HG03139 (cell line): ENCODE data around the gene ZNF469.
"Not testable (repeated sequence)": the region's sequence is repeated elsewhere in the genome, so short reads cannot be mapped to it uniquely, and the experiment has no call there.

Source experiments
- ATAC-seq: cut with Tn5 transposase; IDR thresholded peaks from one replicate; pipeline ENCODE4 v1.9.1; 2021; ENCODE audit not compliant: unreplicated experiment

The ZNF469 gene

GRCh38 chr16:88407807-88408206, 25.0 kb downstream of the ZNF469 start:
- ATAC-seq: no peak

GRCh38 chr16:88408561-88409142, 25.9 kb downstream of the ZNF469 start:
- ATAC-seq: no peak

DNA sequence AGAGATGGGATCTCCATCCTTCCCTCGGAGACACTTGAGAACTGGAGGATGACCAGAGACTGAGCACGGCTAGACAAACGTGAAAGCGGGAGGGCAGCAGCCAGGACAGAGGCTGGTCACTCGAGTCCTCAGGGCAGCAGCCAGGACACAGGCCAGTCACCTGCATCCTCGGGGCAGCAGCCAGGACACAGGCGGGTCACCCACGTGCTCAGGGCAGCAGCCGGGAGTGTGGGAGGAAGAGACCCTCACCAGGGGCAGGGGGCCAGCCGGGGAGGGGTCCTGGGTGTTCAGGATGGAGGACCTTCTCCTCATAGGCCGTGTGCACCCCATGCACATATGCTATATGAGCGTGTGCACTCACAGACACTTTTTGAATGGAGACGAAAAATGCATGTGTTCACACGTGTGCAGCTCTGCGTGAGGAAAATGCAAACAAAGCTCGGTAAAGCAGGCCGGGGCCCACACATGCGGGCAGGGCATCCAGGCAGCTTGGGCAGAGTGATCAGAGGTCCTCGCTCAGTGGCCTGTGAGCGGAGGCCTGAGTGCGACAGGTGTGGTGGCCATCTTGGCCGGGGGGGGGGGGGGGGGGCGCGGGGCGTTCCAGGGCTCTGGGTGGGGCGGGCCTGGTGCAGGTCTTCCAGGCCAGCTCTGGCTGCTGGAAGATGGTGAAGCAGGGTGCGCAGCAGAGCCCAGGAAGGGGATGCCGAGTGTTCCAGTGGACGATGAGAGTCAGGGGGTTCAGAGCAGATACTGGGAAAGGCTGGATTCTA, 26.7 kb downstream of the ZNF469 start:
- ATAC-seq: no peak

GRCh38 chr16:88410297-88410968, 27.7 kb downstream of the ZNF469 start:
- not testable (repeated sequence) for ATAC-seq

DNA sequence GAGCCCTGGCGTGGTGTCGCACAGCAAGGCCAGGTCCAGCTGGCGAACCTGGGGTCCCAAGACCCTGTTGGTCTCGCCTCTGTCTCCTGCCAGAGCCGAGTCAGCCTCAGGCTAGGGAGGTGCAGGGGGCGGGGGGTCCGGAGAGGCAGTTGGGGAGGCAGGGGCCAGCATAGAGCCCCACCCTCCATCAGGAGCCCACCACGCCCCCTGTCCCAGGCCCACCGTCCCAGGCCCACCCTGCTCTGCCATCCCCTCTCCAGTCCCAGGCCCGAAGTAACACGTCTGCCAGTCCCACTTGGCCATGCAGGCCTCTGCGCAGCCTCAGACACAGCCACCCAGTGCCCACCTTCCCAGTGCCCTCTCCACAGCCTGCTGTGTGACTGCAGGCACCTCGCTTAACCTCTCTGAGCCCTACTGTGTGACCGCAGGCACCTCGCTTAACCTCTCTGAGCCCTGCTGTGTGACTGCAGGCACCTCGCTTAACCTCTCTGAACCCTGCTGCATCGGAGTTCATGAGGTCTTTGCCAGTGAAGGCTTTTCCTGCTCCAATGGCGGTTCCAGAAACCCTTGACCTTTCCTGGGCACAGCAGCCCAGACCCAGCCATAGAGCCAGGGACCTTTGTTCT, 29.3 kb downstream of the ZNF469 start:
- no peak for ATAC-seq

DNA sequence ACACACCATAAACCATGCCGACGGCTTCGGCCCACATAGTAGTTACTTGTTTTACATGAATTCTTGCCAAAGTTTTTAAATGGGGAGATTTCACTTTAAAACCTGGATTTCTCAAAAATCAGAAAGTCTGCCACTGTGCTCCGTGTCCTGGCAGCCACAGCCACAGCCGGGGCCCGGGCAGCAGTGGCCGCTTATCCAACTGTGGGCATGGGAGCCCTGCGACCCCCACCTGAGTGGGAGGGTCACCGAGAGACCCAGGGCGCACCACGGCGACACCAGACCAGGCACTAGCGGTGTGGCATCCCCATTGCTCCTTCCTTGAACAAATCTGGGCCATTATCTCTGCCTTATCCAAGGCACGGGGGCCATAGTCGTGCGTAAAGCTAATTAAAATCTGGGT, 30.0 kb downstream of the ZNF469 start:
- ATAC-seq: no peak

DNA sequence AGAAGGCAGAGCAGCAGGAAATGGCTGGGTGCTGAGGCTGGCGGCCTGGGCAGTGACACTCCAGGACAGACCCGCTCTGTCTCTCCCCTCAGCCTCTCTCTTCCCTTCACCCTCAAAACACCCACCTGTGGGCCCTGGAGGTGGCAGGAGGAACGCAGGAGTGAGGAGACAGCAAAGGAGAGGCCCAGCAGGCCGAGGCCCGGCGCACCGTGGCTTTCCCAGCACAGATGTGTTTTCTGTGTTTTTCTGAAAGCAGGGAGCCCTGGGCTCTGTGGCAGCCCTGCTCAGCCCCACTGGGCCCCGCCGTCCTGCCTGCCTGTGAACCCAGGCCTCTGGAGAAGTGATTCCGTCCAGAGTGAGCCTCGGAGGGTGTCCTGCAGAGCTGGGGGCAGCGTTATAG, 30.5 kb downstream of the ZNF469 start:
- ATAC-seq: no peak

- ATAC-seq: no peak
Observed at GRCh38 chr16:88413631-88414030, 30.9 kb downstream of the ZNF469 start.

- no peak for ATAC-seq
Observed at GRCh38 chr16:88414521-88415380, 32.0 kb downstream of the ZNF469 start.

- no peak for ATAC-seq
Observed at GRCh38 chr16:88415381-88415705, 32.6 kb downstream of the ZNF469 start.

DNA sequence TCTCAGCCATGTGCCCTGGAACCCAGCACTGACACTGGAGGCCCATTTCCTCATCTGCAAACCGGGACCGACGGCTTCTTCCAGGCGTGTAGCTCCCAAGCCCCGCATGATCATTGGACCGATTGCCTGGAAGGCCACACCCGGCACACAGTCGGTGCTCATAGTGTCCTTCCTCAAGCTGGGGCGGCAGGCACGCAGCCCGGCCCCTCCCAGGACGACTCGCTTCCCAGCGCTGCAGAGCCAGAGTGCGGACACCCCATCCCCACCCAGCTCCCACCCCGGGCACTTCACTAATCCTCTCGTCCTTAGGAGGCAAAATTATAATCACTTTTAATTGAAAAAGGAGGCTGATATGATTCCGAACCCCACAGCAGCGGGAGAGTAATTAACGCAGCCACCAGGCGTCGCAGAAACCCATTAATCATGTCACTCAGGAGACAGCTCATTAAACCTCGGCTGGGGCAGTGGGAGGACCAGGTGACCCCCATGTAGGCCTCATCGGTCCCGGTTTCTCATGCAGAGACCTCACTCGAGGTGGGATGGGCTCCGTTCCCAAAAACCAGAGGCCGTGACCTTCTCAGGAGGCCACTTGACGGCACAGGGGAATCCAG, 33.1 kb downstream of the ZNF469 start:
- ATAC-seq: no peak

DNA sequence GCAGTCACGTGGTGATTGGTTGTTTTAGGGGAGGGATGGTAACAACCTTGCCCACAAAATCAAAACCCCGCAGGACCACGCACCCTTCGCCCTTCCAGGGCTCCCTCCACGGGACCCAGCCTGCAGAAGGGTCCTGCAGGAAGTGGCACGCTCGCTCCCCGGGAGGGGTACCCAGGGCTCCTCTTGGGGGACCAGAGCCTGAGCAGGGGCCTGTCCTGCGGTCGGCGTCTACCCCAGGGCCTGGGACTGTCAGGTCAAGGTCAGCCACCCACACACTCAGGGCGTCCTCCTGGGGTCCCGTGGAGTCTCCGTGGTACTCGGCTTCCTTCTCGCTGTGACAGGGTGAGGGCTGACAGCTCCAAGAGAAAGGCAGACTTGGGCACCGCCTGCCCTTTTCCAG, 33.9 kb downstream of the ZNF469 start:
- no peak for ATAC-seq

DNA sequence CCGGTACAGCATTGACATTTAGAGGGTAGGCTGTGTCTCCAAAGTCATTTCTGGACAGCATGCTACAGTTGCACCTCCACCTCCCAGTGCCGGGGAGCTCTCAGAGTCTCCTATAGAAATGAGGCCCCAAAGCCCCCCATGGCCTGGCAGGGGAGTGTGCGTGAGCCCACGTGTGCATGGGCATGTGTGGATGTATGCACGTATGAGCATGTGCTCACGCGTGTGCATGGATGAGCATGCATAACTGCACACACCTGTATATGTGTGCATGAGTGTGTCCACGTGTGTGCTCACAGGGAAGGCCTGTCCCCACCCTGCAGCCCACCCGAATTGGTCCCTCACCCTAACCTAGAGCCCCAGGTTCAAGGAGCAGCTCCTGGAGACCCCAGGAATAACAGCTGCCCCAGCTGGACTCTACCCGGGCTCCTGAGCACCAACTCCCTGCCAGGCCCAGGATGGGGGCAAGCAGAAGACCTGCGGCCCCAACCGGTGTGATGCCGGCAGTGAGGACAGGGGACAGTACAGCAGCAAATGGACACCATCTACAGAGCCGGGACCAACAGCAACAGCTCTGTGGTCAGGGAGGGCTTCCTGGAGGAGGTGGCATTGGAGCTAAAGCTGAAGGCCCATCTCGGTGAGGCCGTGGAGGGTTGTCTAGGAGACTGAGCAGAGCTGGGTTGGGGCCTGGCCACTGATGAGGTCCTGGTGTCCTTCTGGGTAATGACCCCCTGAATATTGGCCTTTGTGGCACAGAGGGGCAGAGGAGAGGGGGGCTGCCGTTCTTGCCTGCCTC, 35.1 kb downstream of the ZNF469 start:
- no peak for ATAC-seq

DNA sequence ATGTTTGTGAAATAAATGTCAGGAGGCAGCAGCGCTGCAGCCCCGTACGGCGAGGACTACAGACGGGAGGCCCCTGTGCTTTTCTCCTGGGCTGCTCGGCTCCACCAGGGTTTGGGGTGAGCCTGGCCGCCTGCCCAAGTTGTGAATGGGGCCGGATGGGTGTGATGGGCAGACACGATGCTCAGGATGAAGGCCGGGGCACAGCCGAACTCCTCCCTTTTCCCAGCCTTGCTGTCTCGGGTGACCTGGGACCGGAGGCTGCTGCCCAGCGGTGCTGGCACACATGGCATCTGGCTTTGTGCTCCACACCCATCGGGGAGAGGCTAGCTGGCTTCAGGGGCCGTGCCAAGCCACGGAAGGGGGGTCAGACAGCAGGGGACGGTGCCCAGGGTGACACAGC, 36.1 kb downstream of the ZNF469 start:
- no peak for ATAC-seq

DNA sequence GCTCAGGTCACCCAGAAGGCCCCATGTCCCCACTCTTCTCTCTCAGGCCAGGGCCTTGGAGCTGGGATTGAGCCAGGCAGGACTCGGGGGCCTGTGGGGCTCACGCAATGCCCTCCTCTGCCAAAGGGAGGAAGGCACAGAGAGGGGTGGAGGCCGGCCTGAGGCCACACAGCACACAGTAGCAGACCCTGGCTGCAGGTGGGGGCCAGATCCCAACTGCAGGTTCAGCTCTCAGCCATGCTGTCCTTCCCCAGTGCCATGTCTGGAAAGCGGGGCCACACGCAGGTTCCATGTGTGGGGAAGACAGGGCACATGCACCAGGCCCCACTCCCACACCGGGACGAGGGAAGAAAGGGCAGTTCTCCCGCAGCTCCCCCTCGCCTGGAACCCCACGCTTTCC, 37.0 kb downstream of the ZNF469 start:
- no peak for ATAC-seq

- no peak for ATAC-seq
Observed at GRCh38 chr16:88420496-88420895, 37.7 kb downstream of the ZNF469 start.

- ATAC-seq: no peak
Observed at GRCh38 chr16:88421301-88421700, 38.5 kb downstream of the ZNF469 start.

GRCh38 chr16:88421871-88422433, 39.2 kb downstream of the ZNF469 start:
- ATAC-seq: no peak

GRCh38 chr16:88422733-88423447, 40.1 kb downstream of the ZNF469 start:
- ATAC-seq: no peak
